HG03196 (cell line): ENCODE measurements around the gene SLC30A7.

Source experiments
- ATAC-seq: cut with Tn5 transposase; IDR thresholded peaks from one replicate; pipeline ENCODE4 v1.9.1; 2021; ENCODE audit not compliant: unreplicated experiment

SLC30A7 gene

GRCh38 chr1:100971021-100971420, 75.1 kb downstream of the SLC30A7 start:
- ATAC-seq, result no peak

GRCh38 chr1:100972185-100972584, 76.3 kb downstream of the SLC30A7 start:
- no peak for ATAC-seq

GRCh38 chr1:100976936-100977335, 81.0 kb downstream of the SLC30A7 start:
- ATAC-seq, result no peak

GRCh38 chr1:100979631-100980030, 83.7 kb downstream of the SLC30A7 start:
- ATAC-seq, result no peak

- ATAC-seq, result no peak
Measured at GRCh38 chr1:100982793-100983192, 86.9 kb downstream of the SLC30A7 start.

GRCh38 chr1:100988121-100988520, 92.2 kb downstream of the SLC30A7 start:
- ATAC-seq, result no peak

GRCh38 chr1:100989306-100990077, 93.6 kb downstream of the SLC30A7 start:
- ATAC-seq, result no peak

- no peak for ATAC-seq
Measured at GRCh38 chr1:100995198-100995988, 99.5 kb downstream of the SLC30A7 start.

- no peak for ATAC-seq
Measured at GRCh38 chr1:100998426-100998825, 102.5 kb downstream of the SLC30A7 start.

GRCh38 chr1:101000131-101000873, 104.4 kb downstream of the SLC30A7 start:
- no peak for ATAC-seq

- no peak for ATAC-seq
Measured at GRCh38 chr1:101002551-101002950, 106.7 kb downstream of the SLC30A7 start.

- ATAC-seq, result no peak
Measured at GRCh38 chr1:101003012-101003650, 107.2 kb downstream of the SLC30A7 start.

- no peak for ATAC-seq
Measured at GRCh38 chr1:101004061-101004460, 108.2 kb downstream of the SLC30A7 start.

- no peak for ATAC-seq
Measured at GRCh38 chr1:101004670-101005069, 108.8 kb downstream of the SLC30A7 start.

GRCh38 chr1:101005183-101005582, 109.3 kb downstream of the SLC30A7 start:
- ATAC-seq, result no peak

- no peak for ATAC-seq
Measured at GRCh38 chr1:101005871-101006270, 110.0 kb downstream of the SLC30A7 start.

- ATAC-seq, result no peak
Measured at GRCh38 chr1:101006553-101006952, 110.7 kb downstream of the SLC30A7 start.

- ATAC-seq, result no peak
Measured at GRCh38 chr1:101008229-101008834, 112.4 kb downstream of the SLC30A7 start.

GRCh38 chr1:101013776-101014175, 117.9 kb downstream of the SLC30A7 start:
- ATAC-seq, result no peak

GRCh38 chr1:101017448-101017847, 121.6 kb downstream of the SLC30A7 start:
- no peak for ATAC-seq

- no peak for ATAC-seq
Measured at GRCh38 chr1:101022294-101022693, 126.4 kb downstream of the SLC30A7 start.
